Skeletal muscle cell (primary cell): ENCODE data around the gene CD109.
"Not testable (repeated sequence)": the region's sequence is repeated elsewhere in the genome, so short reads cannot be mapped to it uniquely, and the experiment has no call there.

Source experiments
- DNase-seq: peaks from one replicate; pipeline ENCODE4 v3.0.0-alpha.2; 2010; ENCODE audit warnings: low read depth
- H3K4me3 ChIP-seq: 2 replicates; pipeline ENCODE4 v1.5.1; 2011; ENCODE audit warnings: low read depth, mild to moderate bottlenecking, control low read depth, low read length, moderate library complexity

The CD109 gene

DNA sequence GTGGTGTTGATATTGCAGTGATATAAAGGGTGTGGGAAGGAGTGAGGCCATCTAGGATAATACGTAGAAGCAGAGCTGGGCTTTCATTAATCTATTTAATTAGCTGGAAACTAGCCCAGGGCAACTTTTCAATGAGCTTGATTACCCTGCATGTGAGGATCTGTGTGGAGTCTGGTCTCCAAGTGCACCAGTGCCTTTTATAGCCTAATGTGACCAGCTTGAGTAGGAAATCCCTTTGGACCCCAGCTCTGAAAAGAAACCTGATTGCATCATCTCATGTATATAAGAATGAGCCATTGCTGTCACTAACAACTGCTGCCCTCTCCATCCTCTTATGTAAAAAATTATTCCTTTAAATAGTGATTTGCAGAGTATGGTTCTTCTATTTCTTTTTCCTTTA, 72.6 kb downstream of the CD109 start:
- DNase-seq: no peak
- H3K4me3 ChIP-seq: no peak overlapping the region

DNA sequence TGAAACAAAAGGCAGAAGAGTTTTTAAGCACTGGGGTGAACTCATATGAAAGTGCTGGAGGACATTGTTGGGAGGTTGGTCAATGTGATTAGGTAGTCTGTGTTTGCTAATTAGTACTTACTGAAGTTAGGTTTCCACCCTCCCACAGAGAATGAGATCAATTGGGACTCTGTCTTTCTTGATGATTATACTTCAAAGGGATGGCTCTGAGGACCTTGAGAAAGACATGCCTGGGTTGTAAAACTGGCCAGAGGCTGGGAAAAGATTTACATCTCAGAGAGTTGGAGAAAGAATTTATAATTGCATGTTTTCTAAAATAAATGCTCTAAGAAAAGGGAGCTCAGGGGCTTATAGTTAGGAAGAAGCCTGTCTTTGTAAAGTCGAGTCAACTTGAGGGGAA, 74.0 kb downstream of the CD109 start:
- H3K4me3 ChIP-seq: no peak overlapping the region
- DNase-seq: no peak

DNA sequence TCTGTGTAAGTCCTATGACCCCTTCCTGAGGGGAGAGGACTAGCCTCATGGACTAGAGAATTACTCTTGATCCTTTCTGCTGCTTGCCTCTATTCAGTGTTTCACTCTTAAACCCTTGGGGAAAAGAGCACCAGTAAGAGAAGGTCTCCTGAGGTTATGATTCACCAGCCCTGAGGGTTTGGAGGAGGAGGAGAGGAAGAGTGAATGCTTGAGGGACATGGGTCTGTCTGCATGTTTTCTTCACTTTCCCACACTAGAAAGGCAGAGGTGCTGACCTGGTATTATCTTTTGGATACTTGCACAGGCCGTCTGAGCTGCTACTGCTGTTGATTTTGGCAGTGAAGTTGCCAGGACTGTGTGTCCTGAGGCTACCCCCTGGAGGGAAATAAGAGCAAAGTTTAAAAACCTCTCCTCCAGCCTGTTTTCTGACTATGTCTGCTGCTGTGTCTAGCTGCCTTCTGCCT, 78.3 kb downstream of the CD109 start:
- no peak overlapping the region for H3K4me3 ChIP-seq
- DNase-seq: peak; percentile 99

DNA sequence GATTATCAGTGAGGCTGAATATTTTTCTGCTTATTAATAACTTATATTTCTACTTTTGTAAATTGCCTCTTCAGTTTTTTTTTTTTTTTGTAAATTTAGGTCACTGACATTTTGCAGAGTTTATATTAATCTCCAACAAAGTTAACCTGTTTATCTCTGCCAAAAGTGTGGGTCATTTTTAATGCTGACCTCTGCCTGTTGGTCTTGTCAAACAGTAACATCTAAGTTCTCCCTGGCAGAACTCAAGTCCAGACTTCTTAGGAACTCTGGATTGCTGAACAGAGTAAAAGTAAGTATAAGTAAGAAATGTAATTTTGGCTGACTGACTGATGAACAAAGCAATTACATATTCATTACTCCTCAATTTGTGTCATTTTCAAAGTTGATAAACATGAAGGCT, 83.9 kb downstream of the CD109 start:
- no peak for DNase-seq
- no peak overlapping the region for H3K4me3 ChIP-seq

DNA sequence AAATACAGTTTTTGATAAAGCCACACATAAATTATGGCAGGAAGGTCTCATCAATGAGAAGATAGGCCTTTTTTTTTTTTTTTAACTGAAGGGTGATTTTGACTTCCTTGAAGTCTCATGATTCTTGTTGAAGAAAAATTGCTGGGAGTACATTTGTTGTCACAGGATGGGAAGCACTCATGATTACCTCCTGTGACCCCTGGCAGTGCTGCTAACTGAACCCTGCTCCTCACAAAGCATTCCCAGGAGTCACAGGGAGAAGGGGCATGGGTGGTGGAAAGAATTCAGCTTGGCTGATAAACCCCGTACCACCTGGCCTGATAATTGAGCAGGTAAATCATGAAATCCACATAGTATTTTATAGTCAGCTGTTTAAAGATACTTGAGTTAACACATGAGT, 86.9 kb downstream of the CD109 start:
- DNase-seq: no peak
- H3K4me3 ChIP-seq: no peak overlapping the region

DNA sequence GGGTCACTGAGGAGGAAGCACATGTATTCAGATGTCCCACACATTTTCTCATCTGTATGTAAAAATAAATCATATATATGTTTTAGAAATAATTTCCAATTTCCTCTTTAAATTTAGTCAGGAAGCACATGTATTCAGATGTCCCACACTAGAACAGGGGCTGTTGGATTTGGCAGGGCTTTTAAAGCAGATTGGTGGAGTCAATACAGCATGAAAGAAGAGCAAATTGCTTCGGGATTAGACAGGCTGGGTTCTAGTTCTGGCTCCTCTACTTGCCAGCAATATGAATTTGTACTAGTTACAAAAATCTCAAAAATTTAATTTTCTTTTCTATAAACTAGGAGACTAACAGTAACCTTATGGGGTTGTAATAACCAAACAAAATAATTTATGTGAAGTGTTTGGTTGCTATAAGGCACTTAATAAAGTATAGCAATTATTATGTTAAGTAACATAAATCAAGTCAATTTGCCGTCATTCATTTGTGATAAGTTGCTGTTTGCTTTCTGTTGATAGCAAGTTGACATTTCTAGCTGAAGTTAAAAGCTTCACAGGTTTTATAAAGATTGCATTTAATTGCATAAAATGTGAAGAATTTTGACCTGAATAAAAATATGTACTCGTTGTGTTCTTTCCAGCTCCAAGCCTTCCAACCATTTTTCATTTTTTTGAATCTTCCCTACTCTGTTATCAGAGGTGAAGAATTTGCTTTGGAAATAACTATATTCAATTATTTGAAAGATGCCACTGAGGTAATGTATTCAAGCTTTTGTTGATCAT, 88.9 kb downstream of the CD109 start:
- no peak for DNase-seq
- H3K4me3 ChIP-seq: no peak overlapping the region

DNA sequence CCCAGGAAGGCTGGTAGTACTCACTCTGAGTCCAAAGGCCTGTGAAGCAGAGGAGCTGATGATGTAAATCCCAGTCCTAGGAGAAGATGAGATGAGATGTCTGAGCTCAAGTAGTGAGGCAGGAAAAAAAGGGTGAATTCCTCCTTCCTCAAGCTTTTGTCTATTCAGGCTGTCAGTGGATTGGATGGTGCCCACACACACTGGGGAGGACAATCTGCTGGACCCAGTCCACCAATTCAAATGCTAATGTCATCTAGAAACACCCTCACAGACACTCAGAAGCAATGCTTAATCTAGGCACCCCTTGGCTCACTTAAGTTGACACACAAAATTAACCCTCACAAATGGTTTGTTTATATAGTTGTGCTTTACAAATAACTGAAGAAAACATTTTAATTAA, 94.6 kb downstream of the CD109 start:
- no peak for DNase-seq
- H3K4me3 ChIP-seq: no peak overlapping the region

DNA sequence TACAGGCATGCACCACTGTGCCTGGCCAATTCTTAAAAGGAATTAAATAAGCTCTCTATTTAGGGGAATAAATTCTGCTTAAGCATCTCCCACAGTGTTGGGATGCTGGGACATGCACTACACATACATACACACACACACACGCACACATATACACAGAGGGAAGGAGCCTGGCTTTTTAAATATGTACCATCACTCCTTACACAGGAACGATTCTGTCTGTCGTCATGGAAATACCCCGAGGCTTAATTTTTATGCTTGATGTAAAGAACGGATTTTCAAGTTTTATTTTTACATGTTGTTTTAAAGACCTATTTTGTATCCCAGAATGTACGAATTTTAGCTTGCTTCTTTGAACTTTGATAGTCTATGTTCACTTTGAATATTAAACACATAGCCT, 95.3 kb downstream of the CD109 start:
- DNase-seq: no peak
- no peak overlapping the region for H3K4me3 ChIP-seq

DNA sequence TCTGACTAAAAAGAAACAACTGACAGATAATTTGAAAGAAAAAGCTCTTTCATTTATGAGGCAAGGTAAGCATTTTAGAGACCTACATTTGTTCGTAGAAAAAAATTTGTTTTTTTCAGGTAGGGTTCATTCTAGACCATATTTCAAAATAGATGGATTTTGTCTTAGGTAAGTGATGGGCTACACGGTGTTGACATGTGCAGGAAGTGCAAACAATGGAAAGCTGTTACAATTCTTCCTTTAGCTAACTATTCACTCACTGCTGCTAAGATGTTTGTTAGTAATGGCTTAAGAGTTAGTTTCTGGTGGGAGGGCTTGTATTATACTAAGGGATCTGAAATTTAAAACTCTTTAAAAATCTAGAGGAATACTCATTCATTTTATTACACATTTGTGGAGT, 96.7 kb downstream of the CD109 start:
- H3K4me3 ChIP-seq: no peak overlapping the region
- DNase-seq: no peak

DNA sequence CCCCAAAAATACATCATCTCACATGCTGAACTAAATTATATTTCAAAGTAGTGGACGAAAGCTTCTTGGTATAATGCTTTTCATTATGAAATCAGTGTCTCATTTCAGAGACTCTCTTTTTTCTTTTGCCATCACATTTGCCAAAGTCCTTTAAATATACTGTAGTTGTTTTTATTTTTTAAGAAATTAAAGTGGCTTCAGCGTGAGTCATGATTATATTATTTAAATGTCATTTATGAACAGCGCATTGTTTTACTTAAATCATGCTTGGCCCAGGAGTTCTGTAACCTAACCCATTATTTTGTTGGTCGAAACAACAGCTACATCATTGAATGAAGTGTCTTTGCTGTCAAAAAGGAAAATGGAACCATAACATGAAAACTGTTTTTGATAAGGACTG, 100.9 kb downstream of the CD109 start:
- no peak for DNase-seq
- no peak overlapping the region for H3K4me3 ChIP-seq

DNA sequence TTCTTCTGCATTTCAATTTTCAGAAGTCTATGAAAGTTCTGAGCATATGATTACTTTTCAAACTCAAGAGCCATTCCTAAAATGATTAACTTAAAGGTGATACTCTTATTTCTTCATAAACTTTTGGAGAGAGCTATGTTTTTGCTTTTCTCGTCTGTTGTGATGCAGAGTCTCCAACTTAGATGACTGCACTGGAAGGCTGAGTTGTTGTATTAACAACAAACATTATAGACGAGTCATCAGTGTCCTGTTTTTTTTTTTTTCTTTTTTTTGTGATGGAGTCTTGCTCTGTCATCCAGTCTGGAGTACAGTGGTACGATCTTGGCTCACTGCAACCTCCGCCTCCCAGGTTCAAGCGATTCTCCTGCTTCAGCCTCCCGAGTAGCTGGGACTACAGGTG, 101.9 kb downstream of the CD109 start:
- no peak overlapping the region for H3K4me3 ChIP-seq
- DNase-seq: no peak

DNA sequence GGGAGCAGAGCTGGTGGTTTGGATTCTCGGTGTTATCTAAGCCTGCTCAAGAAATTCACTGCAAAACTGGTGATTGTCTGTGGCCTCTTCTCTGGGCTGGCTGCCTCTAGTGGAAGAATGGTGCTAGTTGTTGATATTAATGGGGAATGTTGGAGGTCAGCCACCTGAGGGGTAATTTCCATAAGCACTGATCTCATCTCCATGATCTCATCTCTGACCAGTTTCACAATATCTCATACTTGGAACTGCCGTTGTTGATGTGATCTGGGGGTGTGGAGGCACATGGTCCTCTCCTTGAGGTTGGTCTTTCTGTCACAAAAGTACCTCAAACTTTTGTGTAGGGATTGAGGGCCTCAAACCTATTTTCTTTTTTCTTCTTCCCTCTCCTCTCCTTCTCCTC, 102.6 kb downstream of the CD109 start:
- DNase-seq: peak; percentile 92

DNA sequence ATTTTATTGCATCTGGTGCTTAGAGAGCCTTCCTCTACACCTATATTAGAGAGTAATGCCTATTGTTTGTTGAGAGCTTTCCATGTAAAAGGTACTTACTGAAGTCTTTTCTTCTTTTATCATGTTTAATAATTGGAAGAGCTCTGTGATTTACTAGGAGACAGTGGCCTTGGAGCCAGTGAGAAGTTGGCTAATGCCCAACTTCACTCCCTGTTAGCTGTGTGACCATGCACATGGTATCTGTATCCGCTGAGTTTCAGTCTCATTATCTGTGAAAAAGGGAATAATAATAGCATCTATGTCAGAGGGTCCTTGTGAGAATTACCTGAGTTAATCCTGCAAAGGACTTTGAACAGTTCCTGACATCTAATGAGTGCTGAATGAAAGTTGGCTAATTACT, 105.0 kb downstream of the CD109 start:
- no peak overlapping the region for H3K4me3 ChIP-seq
- DNase-seq: no peak

More for the DNA sequence above, 102.6 kb downstream of the CD109 start:
- no peak overlapping the region for H3K4me3 ChIP-seq

DNA sequence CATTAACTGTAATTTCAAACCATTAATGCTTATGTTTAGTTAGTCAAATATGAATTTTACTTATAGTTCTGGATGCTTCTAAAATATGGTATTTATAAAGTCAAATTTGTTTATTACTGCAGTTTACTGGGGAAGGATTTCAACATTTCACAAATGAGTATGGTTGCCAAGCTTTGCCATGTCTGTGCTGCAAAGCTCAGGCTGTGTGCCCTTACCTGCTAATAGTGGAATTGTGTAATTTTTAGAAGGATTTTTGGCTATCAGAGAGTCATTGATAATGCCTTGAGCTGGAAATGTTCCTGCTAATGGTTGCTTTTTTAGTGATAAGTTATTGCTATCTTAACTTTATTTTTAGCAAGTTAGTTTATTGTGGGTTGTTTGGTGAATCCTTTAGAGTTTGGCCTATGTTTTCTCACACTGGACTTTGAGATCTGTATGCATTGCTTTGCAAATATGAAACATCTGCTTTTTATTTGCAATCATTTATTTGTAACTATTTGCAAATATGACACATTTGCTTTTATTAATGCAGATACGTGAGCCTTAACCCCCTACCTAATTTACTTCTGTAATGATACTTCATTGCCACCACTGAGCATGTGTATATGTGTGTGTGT, 105.8 kb downstream of the CD109 start:
- DNase-seq: no peak
- H3K4me3 ChIP-seq: no peak overlapping the region

DNA sequence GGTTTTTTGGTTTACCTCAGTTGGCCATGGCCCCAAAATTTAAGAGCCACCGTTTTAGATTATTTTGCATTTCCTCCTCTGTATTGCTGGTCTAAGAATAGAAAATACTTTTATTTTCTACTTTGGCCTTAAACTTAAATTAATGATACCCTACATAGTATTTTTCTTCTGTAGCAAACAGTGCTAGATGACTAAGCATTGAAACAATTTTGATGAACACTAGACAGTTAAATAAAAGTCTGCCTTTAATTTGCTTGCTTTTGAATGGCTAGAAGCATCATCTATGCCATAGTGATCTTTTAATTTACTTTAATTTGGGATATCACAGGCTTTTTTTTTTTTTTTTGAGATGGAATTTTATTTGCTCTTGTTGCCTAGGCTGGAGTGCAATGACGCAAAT, 106.4 kb downstream of the CD109 start:
- H3K4me3 ChIP-seq: no peak overlapping the region
- no peak for DNase-seq

DNA sequence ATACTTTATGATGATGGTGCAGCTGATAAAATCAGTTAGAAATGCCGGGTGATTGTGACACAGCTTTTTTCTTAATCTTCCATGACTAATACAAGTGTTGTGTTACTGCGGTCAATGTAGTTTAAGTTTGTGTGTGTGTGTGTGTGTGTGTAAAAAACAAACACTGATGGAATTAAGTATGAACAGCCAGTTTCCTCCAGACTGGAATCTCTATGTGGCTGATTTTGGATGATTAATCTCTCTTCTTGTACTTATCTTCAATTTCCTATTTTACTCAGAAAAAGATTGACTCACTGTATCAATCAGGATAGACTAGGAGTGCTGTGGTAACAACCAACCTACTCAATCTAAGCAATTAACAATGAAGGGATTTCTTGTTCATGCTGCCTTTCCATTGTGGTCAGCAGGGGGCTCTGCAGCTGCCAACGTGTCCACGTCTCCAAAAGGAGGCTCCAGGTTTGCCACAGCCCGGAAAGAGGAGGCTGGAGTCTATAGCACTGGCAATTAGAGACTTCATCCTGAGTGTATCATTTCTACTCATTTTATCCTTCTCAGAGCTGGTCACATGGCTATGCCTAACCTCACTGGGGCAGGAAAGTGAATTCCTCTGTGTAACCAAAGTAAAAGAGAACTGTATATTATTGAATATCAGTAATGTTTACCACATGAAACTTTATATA, 107.7 kb downstream of the CD109 start:
- no peak overlapping the region for H3K4me3 ChIP-seq
- DNase-seq: peak; percentile 90

DNA sequence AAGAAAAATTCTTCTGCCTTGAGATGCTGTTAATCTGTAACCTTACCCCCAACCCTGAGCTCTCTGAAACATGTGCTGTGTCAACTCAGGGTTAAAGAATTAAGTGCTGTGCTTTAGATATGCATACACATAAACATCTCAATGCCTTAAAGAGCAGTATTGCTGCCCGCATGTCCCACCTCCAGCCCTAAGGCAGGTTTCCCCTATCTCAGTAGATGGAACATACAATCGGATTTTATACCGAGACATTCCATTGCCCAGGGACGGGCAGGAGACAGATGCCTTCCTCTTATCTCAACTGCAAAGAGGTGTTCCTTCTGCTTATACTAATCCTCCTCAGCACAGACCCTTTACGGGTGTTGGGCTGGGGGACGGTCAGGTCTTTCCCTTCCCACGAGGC, 109.2 kb downstream of the CD109 start:
- not testable (repeated sequence) for H3K4me3 ChIP-seq, DNase-seq

DNA sequence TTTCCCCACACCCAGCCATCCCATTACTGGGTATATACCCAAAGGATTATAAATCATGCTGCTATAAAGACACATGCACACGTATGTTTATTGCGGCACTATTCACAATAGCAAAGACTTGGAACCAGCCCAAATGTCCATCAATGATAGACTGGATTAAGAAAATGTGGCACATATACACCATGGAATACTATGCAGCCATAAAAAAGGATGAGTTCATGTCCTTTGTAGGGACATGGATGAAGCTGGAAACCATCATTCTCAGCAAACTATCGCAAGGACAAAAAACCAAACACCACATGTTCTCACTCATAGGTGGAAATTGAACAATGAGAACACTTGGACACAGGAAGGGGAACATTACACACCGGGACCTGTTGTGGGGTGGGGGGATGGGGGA, 110.0 kb downstream of the CD109 start:
- not testable (repeated sequence) for DNase-seq, H3K4me3 ChIP-seq

DNA sequence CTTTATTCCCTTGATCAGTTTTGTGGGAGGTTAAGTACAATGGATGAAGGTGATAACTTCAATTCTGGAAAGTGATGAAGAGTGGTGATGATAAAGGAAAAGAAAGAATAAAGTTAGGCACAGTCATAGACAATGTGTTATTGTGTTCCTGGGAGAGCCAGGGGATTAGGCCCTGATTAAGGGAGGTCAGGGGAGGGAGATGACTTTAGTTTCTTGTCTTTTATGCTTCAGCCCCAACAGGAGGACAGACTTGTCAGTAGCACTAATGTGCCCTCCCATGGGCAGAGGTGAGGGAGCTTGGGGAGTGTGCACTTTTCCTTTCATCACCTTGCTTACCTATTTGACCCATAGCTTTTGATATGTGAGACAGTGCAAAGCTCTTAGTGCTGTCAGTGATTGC, 115.7 kb downstream of the CD109 start:
- no peak overlapping the region for H3K4me3 ChIP-seq
- no peak for DNase-seq

DNA sequence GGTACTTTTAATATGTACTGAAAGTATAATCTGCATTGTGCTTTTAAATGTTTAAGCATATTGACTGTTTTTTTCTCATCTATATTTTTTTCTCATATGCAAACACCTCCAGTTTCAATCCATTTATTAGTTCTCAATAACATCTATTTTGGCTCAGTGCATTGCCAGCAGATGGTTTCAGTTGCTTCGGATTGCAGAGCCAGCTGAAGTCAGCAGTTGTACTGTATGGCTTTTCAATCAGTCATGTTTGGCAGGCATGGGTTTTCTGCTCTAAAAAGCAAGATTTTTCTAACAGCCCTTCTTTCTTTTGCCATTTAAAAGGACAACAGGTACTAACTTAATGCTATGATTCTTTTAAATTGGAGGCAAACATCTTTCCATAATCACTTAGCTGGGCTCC, 121.2 kb downstream of the CD109 start:
- no peak overlapping the region for H3K4me3 ChIP-seq
- DNase-seq: no peak
